ENCODE results near the gene RABGEF1.
A peak's percentile ranks its signal among the peaks of the same experiment; 100 is the strongest.
"Not testable (repeated sequence)": the region's sequence is repeated elsewhere in the genome, so short reads cannot be mapped to it uniquely, and the experiment has no call there.

The RABGEF1 gene

DNA sequence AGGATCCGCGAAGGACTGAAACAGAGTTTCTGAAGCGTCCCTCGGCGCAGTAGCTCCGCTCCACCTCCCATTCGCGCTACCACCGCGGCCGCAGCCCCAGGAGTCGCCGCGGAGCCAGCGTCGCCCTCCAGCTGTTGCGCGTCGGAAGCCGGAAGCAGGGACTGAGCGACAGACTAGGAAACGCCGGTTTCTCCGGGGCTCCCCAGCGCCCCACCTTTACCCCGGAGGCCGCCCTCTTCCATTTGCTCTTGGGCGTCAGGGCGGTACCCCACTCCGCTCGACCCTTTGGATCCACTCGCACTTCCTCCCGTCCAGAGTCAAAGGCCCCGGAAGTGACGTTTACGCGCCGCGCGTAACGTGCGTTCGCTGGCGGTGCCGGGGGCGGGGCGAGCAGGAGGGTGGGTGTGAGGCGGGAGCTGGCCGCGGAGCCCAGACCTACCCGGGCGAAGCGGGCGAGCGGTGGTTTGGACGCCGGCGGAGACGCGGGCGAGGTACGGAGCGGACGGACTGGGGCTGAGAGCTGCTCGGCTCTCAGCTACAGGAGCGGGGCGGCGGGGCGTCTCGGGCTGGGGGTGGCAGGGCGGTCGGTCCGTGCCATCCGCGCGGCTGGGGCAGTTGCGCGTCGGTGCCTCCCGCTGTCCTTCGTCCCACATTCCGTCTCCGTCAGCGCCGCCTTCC is at the start of gene RABGEF1:
TSS of gene RABGEF1 (plus strand) at position 432 of the 678 bp plus-strand sequence. CDS start 31,167 bp downstream, outside the sequence.
- peak; percentile 93 for DNase-seq (ENCODE audit: low read depth, low spot score)

DNA sequence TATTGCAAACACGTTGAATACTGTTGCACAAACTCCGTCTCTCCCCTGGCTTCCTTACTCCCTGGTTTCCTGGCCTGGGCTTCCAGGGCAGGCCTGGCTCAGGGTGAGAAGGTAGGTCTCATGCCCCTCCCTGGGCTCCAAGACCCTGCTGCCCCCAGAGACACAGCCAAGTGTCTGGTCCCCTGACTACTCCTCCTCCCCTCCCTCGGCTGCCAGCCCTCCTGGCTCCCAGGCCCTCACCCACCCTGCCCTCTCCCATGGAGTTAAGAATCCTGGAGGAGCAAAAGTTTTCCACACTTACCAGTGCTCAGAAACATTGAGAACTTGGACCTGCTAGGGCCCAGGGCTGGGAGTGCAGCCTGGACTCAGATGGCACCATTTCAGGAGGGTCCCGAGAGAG is 47.2 kb upstream of the RABGEF1 start:
- no peak for DNase-seq (ENCODE audit: low read depth, low spot score)

DNA sequence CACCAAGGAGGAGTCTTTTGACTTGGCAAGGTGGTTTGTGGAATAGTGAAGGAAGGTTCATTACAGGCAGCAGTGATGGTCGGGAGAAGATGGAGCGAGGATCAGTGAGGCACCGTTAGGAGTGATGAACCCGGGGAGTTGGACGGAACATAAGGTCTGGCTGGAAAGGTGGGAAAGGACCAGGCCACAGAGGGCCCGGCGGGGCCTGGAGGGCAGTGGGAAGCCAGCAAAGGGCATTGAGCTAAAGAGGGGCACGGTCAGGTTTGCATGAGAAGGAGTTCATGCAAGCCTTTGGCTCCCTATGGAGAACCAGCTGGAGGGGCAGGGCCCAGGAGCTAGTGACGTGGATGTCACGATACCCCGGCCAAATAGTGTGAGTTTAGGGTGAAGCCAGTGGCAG is 46.2 kb upstream of the RABGEF1 start:
- no peak for DNase-seq (ENCODE audit: low read depth, low spot score)

DNA sequence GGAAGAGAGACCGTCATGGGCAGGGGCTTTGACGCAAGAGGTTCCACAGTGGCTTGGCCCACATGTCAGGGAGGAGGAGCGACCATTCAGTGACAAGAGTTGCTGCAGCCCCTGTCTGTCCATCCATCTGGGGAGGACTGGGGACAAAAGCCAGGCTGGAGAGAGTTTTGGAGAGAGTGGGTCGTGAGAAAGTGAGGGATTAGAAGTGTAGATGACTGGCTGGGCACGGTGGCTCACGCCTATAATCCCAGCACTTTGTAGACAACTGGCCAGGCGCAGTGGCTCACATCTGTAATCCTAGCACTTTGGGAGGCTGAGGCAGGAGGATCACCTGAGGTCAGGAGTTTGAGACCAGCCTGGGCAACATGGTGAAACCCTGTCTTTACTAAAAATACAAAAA is 45.1 kb upstream of the RABGEF1 start:
- not testable (repeated sequence) for DNase-seq (ENCODE audit: low read depth, low spot score)

DNA sequence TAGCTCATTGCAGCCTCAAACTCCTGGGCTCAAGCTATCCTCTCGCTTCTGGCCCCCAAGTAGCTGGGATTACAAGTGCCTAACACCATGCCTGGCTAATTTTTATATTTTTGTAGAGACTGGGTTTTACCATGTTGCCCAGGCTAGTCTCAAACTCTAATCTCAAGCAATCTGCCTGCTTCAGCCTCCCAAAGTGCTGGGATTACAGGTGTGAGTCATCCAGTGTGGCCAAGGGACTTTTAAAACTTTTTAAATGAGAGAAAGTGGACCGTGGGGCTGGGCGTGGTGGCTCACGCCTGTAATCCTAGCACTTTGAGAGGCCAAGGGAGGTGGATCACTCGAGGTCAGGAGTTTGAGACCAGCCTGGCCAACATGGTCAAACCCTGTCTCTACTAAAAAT is 44.4 kb upstream of the RABGEF1 start:
- DNase-seq (ENCODE audit: low read depth, low spot score) = not testable (repeated sequence)

DNA sequence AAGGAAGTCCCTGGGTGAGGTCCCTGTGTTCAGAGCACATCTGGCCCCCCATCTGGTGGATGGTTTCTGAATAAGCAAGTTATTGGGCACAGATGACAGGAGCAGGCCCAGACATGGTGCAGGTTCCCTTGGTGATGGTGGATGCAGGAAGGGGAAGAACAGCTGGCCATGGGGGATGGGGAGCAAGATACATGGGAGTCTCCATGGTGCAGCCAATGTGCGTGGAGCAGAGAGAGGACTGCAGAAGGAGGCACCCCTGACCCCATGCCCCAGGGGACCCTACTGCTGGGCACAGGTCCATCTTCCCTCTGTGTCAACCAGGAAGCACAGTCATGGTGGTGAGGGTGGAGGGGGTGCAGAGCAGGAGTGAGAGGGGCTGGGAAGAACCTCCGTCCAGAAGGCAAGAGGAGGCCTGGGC is 43.8 kb upstream of the RABGEF1 start:
- no peak for DNase-seq (ENCODE audit: low read depth, low spot score)

DNA sequence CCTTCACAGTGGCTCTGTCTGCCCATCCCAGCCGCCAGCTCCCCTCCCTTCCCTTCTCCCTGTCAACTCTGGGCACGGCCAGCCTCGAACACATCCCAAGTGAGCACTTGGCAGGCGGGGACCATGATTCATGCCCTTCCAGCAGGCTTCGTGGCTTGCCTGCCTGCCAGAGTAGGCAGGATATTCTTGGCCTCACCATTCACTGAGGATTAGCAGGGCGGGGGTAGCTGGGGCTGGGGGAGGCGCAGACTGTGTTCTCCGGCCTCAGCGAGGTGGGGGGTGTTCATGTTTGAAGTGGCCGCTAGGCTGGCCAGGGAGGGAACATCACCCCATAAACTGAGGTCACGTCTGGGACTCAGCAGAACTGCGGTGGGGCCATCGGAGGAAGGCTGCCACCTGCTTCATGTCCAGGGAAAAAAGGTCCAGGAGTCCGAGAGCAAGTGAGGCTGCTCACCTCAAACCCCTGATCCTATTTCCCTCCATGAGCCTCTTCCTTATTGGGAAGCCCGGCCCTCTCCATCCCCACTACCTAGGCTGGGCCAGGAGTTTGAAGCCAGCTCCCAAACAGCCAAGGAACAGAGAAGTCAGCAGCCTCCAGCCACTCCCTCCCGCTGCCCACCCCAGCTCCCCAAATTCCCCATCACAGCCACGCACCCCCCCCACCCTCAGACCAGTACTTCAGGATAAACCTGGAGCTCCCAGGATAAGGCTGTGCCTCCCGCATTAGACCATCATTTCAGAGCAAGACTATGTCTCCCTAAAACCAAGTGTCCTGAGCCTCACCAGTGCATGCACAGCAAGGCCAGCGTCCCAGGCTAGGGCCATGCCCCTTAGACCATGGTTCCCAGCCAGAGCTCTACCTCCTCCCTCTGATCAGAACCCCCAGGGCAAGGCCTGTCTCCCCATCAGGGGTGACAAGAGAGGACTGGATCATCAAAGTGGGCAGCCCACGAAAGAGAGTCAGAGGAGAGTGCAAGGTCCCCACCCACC is 42.8 kb upstream of the RABGEF1 start:
- DNase-seq (ENCODE audit: low read depth, low spot score) = no peak

DNA sequence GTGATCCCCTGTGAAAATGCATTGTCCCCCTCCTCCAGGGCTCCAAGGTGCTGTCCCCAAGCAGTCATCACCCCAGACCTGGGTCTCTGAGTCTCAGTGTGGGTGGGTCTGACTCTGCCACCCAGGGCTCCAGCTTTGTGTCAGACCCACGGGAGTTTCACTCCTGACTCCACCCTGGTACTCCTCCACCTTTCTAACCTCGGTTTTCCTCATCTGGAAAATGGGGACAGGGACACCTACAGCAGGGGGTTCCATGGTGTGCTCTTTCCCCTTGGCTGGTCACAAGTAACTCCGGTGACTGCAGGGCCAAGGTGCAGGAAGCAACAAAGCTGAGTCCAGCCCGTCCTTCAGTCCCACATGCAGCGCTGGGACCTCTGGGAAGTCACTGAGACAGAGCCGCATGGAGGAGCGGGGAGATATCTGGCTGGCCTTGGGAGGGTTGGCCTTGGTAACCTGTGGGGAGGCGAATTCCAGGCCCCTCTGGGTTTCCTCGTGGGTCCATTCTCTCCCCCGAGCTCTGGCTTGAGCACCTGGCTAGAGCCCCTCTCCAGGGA is 41.8 kb upstream of the RABGEF1 start:
- no peak for DNase-seq (ENCODE audit: low read depth, low spot score)

DNA sequence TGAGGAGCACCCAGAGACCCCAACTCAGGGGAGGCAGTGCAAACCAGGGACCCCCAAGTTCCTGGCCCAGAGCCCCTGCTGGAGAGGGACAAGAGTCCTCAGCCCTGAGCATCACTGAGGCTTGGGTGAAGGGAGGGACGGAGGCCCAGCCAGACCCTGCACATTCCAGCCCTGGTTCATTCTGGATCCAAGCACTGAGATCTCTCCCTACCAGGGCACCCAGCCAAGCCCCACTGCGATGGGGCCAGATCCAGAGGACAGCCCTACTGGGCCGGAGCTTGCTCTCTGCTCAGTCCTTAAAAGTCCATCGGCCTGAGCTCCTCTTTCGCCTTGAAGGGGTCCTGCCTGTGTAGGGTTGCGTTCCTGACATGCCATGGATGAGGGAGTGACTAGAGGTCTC is 40.5 kb upstream of the RABGEF1 start:
- DNase-seq (ENCODE audit: low read depth, low spot score) = no peak

DNA sequence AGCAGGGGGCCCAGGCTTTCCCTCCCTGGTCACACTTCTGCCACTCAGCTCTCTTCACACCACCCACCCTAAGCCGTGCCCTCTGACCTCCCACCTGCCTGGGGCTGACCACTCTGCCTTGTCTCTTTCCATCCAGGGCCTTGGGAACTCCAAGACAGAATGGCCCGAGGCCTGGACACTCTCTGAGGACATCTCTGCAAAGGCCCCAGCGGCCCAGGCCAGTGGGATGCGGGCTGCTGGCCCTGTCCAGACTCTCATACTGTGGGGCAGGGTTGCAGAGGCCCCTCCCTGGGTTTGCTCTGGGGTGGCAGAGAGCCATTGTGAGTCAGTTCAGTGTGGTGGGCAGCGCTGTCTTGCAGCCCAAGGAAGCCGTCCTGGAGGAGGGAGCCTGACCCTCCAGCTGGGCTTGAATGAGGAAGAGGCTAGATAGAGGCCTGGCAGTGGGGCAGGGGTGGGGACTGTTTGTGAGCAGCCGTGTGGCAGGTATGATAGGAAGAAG is 39.9 kb upstream of the RABGEF1 start:
- DNase-seq (ENCODE audit: low read depth, low spot score) = no peak

DNA sequence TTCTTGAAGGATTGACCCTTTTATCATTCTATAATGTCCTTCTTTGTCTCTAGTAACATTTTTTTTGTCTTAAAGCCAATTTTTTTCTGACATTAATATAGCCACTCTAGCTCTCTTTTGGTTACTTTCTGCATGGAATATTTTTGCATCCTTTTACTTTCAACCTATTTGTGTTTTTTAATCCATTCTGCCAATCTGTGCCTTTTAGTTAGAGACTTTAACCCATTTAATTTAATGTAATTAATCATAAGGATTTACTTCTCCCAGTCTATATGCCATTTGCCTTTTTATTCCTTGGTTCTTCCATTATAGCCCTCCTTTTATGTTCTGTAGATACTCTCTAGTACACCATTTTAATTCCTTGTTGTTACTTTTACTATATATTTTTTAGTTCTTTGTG is 32.7 kb upstream of the RABGEF1 start:
- DNase-seq (ENCODE audit: low read depth, low spot score) = no peak

DNA sequence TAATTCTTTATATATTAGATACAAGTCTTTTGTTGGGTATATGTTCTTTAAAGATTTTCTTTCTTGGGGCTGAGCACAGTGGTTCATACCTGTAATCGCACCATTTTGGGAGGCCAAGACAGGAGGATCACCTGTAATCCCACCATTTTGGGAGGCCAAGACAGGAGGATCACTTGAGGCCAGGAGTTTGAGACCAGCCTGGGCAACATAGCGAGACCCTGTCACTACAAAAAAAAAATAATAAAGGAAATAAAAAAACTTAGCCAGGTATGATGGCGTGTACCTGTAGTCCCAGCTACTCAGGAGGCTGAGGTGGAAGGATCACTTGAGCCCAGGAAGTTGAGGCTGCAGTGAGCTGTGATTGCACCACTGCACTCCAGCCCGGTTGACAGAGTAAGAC is 29.8 kb upstream of the RABGEF1 start:
- not testable (repeated sequence) for DNase-seq (ENCODE audit: low read depth, low spot score)

DNA sequence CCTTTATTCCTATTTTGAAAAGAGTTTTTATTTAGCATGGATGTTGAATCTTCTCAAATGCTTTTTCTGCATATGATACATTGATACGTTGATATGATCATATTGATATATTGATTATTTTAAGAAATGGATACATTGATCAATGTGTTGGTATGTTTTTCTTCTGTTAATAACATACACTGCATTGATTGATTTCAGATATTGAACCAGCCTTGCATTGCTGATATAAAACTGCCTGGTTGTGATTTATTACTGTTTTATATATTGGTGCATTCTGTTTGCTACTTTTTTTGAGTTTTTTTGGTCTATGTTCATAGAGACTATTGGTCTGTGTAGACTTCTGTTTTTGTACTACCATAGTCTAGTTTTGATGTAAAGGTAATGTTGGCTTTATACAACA is 26.8 kb upstream of the RABGEF1 start:
- no peak for DNase-seq (ENCODE audit: low read depth, low spot score)

DNA sequence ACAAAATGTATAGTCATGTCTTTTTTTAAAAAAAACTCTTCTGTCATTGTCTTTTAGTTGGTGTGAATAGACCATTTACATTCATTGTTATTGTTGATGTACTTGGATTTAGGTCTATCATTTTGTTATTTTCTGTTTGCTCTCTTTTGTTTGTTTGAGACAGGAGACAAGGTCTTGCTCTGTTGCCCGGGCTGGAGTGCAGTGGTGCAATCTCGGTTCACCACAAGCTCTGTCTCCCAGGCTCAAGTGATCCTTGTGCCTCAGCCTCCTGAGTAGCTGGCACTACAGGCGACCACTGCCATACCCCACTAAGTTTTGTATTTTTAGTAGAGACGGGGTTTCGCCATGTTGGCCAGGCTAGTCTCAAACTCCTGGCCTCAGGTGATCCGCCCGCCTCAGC is 23.9 kb upstream of the RABGEF1 start:
- DNase-seq (ENCODE audit: low read depth, low spot score) = not testable (repeated sequence)

DNA sequence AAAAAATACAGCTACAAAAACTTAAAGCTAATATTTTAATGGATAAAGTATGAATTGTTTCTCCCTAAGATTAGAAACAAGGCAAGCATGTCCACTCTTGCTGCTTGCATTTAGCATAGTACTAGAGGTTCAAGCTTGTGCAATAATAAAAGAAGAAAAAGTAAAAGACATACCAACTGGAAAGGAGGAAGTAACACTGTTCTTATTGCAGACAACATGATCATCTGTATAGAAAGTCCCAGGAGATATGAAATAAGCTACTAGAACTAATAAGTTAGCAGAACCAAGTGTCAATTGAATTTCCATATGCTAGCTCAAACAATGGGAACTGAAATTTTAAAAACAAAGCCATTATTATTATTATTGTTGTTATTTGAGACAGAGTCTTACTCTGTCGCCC is 20.0 kb upstream of the RABGEF1 start:
- no peak for DNase-seq (ENCODE audit: low read depth, low spot score)

DNA sequence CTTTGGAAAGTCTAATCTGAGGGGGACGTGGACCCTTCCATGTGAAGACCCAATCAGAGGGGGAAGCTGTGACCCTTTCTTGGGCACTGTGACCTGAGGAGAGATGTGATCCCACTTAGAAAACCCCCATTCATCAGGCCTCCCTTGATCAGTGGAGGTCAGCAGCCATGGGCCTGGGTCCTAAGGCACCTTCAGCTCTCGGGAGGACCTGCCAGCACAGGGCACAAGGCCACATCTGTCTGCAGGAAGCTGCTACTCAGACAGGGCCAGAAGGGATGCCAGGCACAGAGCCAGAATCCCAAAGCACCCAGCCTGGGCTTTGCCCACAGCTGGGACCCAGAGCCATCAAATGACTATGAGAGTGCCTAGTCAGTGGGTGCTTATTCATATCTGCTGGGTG is 14.7 kb upstream of the RABGEF1 start:
- DNase-seq (ENCODE audit: low read depth, low spot score) = no peak

DNA sequence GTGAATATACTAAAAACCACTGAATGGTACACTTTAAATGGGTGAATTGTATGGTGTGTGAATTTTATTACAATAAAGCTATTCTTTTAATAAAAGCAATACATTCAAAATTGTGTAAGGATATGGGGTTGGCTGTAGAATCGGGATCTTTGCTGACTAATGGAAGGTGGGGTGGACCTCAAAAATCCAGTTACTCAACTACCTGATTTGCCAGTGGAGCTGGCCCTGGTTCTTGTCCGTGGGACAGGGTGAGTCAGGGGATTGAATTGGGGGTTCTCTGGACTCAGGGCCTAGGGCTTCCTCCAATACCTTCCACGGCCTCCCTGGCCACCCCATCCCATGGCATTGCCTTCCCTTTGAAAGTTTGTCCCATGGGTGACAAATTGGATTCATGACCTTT is 13.5 kb upstream of the RABGEF1 start:
- no peak for DNase-seq (ENCODE audit: low read depth, low spot score)

DNA sequence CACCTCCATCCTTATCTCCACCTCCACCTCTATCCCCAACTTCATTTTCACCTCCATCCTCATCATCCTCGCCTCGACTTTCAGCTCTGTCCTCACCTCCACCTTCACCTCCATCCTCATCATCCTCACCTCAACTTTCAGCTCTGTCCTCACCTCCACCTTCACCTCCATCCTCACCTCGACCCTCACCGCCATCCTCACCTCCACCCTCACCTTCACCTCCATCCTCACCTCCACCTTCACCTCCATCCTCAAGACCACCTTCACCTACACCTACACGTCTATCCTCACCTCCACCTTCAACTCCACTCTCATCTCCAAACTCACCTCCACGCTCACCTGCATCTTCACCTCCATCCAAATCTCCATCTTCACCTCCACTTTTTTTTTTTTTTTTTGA is 12.0 kb upstream of the RABGEF1 start:
- no peak for DNase-seq (ENCODE audit: low read depth, low spot score)

DNA sequence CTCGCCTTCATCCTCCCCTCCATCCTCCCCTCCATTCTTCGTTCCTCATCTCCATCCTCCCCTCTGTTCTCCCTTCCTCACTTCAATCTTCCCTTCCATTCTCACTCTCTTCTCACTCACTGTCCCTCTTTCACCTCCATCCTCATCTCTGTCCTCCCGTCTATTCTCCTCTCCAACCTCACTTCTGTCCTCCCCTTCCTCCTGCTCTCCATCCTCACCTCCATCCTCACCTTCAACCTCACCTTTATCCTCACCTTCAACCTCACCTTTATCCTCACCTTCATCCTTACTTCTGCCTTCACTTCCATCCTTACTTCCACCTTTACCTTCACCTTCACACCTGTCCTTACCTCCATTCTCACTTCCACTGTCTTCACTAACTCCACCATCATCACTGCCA is 11.3 kb upstream of the RABGEF1 start:
- DNase-seq (ENCODE audit: low read depth, low spot score) = no peak

DNA sequence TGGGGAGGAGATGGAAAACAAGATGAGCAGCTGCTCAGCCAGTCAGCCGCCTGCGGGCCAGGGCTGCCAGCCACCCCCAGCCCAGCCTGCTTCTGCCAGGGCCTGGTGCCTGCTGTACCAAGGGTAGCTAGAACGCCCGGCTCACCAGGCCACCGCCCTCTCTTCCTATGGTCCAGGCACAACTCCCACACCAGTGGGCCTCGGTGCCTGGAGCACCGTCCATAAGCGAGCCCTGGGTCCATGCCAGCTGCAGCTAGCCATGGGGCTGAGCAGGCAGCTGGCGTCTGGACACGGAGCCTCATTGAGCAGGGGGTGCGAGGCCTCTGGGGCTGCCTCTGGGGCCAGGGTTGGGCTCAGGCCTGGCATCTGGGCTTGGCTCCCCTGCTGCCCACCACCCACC is 8.5 kb upstream of the RABGEF1 start:
- DNase-seq (ENCODE audit: low read depth, low spot score) = no peak

DNA sequence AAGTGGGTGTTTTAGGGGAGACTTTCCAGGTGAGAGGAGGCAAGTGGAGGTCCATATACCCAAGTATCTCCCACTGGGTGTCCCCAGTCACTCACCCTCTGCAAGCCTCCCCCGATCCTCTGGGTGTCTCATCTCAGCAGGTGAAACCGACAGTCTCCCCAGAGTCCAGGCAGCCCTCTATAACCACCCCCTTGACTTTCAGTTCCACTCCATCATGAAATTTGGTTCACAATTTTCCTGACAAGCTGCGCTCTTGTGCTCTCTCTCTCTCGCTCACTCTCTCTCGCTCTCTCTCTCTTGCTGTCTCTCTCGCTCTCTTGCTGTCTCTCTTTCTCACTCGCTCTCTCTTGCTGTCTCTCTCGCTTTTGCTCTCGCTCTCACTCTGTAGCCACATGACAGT is 8.1 kb upstream of the RABGEF1 start:
- no peak for DNase-seq (ENCODE audit: low read depth, low spot score)

DNA sequence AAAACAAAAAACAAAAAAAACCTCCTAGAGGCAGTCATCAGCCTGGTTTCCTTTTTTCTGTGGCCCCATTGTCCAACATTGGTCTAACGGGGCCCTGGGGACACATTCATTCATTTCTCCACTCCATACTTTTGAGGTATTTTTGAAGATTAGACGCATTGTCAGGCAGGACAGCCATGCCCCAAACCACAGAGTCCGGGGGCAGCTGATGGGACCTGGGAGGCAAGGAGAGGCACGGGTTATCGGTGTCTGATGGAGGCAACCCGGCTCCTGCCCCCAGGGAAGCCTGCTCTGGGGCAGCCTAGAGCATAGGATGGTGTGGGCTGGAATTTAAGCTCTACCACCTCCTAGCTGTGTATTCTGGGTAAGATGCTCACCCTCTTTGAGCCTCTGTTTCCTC is 6.5 kb upstream of the RABGEF1 start:
- DNase-seq (ENCODE audit: low read depth, low spot score) = no peak
